Endothelial cell of umbilical vein (primary cell): Measurements from ENCODE around the gene COQ8A.

Experiments used
- EZH2 ChIP-seq: IDR thresholded peaks from 2 replicates; pipeline ENCODE4 v1.6.1; 2012; ENCODE audit warnings: borderline replicate concordance, low read depth, mild to moderate bottlenecking, moderate library complexity, low read length, inconsistent platforms; ENCODE audit not compliant: severe bottlenecking
- GATA2 ChIP-seq: IDR thresholded peaks from 2 replicates; pipeline ENCODE4 v1.7.0; 2011; ENCODE audit warnings: low read depth, mild to moderate bottlenecking, moderate library complexity, mixed read lengths, low read length; ENCODE audit not compliant: insufficient read length, insufficient read depth
- MYC ChIP-seq: IDR thresholded peaks from one replicate; pipeline ENCODE4 v1.6.1; 2011; ENCODE audit warnings: mild to moderate bottlenecking, low read depth, low read length
- POLR2A ChIP-seq: IDR thresholded peaks from 2 replicates; pipeline ENCODE4 v1.6.1; 2012; ENCODE audit warnings: low read depth, mild to moderate bottlenecking, control low read depth, low read length
- POLR2AphosphoS5 ChIP-seq: IDR thresholded peaks from 2 replicates; pipeline ENCODE4 v1.6.1; 2012; ENCODE audit warnings: low read depth, mild to moderate bottlenecking, control low read depth, low read length, moderate library complexity; ENCODE audit not compliant: insufficient read depth
- TF ChIP-seq, protein P1 (sequence below), 2 donors: IDR thresholded peaks; 1 replicate in 1 of 2; 2 replicates in 1 of 2; pipeline ENCODE4 v1.5.1; 2011; ENCODE audit warnings: low read length in 2 of 2, mild to moderate bottlenecking in 2 of 2, moderate library complexity in 2 of 2, control low read depth in 1 of 2, inconsistent platforms in 1 of 2, low read depth in 1 of 2; ENCODE audit not compliant: insufficient read depth in 1 of 2; ENCODE audit errors: extremely low read depth in 1 of 2
- TF ChIP-seq, protein P2 (sequence below): IDR thresholded peaks from 2 replicates; pipeline ENCODE4 v1.6.1; 2011; ENCODE audit not compliant: insufficient read depth, insufficient read length

DNA sequence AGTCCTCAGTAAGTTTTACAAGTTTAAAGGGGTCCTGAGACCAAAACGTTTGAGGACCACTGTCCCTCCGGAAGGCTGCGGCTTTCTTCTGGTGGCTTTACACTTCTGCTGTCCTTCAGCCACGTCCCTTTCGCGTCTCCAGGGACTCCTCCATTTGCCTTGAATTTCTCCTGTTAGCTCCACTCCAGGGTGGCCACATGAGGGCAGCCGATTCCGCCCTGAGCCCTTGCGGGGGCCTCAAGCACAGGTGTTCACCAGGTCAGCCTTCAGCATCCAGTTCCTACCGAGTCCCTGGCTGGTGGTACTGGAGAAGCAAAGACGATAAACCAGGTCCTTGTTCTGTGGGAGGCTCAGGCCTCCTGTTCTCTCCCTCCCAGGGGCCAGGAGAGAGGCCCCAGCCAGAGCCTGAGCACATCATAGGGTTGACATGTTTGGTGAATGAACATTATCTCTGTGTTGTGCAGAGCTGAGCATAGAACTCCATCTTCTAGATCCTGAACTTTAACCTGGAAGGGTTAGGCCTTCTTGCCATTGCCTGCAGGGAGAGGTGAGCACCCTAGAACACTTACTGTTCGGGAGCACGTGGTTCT is 27.4 kb upstream of the COQ8A start:
- TF ChIP-seq, protein P1, sequence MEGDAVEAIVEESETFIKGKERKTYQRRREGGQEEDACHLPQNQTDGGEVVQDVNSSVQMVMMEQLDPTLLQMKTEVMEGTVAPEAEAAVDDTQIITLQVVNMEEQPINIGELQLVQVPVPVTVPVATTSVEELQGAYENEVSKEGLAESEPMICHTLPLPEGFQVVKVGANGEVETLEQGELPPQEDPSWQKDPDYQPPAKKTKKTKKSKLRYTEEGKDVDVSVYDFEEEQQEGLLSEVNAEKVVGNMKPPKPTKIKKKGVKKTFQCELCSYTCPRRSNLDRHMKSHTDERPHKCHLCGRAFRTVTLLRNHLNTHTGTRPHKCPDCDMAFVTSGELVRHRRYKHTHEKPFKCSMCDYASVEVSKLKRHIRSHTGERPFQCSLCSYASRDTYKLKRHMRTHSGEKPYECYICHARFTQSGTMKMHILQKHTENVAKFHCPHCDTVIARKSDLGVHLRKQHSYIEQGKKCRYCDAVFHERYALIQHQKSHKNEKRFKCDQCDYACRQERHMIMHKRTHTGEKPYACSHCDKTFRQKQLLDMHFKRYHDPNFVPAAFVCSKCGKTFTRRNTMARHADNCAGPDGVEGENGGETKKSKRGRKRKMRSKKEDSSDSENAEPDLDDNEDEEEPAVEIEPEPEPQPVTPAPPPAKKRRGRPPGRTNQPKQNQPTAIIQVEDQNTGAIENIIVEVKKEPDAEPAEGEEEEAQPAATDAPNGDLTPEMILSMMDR (IDR thresholded peaks at IDR 0.05; ENCODE audit: extremely low read depth in 1 of 2, insufficient read depth in 1 of 2, low read depth in 1 of 2, low read length in 2 of 2): peak; percentile 23 to 55
- TF ChIP-seq, protein P2, sequence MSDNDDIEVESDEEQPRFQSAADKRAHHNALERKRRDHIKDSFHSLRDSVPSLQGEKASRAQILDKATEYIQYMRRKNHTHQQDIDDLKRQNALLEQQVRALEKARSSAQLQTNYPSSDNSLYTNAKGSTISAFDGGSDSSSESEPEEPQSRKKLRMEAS: no peak
- TF ChIP-seq POLR2A (no peak), POLR2AphosphoS5 (no peak), EZH2 (no peak), MYC (no peak), GATA2 (no peak)
